GM18861 (cell line): ENCODE data around the gene TMEM30B.
"Not testable (repeated sequence)": the region's sequence is repeated elsewhere in the genome, so short reads cannot be mapped to it uniquely, and the experiment has no call there.

ENCODE experiments used
- ATAC-seq: cut with Tn5 transposase; IDR thresholded peaks from one replicate; pipeline ENCODE4 v1.9.1; 2021; ENCODE audit not compliant: unreplicated experiment

TMEM30B gene

GRCh38 chr14:61281186-61281947, at the start of gene TMEM30B:
TMEM30B (minus strand) TSS chr14:61281338; CDS start chr14:61281147, 191 bp downstream.
- ATAC-seq, result no peak

GRCh38 chr14:61330511-61330910, 49.4 kb upstream of the TMEM30B start:
- ATAC-seq, result no peak

GRCh38 chr14:61329478-61330051, 48.4 kb upstream of the TMEM30B start:
- ATAC-seq, result peak; percentile 54

GRCh38 chr14:61328626-61329262, 47.6 kb upstream of the TMEM30B start:
- ATAC-seq, result no peak

GRCh38 chr14:61326847-61327246, 45.7 kb upstream of the TMEM30B start:
- ATAC-seq, result no peak

GRCh38 chr14:61326146-61326545, 45.0 kb upstream of the TMEM30B start:
- no peak for ATAC-seq

- ATAC-seq, result no peak
These were observed 44.0 kb upstream of the TMEM30B start for GRCh38 chr14:61325166-61325565.

GRCh38 chr14:61323970-61324369, 42.8 kb upstream of the TMEM30B start:
- ATAC-seq, result no peak

- ATAC-seq, result no peak
These were observed 41.7 kb upstream of the TMEM30B start for GRCh38 chr14:61322799-61323290.

GRCh38 chr14:61322011-61322798, 41.1 kb upstream of the TMEM30B start:
- ATAC-seq, result no peak

GRCh38 chr14:61321385-61322010, 40.4 kb upstream of the TMEM30B start, which contains the start of gene PRKCH:
PRKCH (plus strand) TSS chr14:61321579; CDS start chr14:61322102, 523 bp downstream.
- ATAC-seq, result peak; percentile 39

GRCh38 chr14:61320806-61321384, 39.8 kb upstream of the TMEM30B start:
- ATAC-seq, result no peak

GRCh38 chr14:61320170-61320569, 39.0 kb upstream of the TMEM30B start:
- ATAC-seq, result not testable (repeated sequence)

- no peak for ATAC-seq
These were observed 38.6 kb upstream of the TMEM30B start for GRCh38 chr14:61319706-61320105.

GRCh38 chr14:61319086-61319485, 37.9 kb upstream of the TMEM30B start:
- ATAC-seq, result no peak

GRCh38 chr14:61315313-61315712, 34.2 kb upstream of the TMEM30B start:
- no peak for ATAC-seq

- ATAC-seq, result not testable (repeated sequence)
These were observed 27.6 kb upstream of the TMEM30B start for GRCh38 chr14:61308701-61309100.

- no peak for ATAC-seq
These were observed 27.1 kb upstream of the TMEM30B start for GRCh38 chr14:61308198-61308597.

- no peak for ATAC-seq
These were observed 23.6 kb upstream of the TMEM30B start for GRCh38 chr14:61304688-61305087.

GRCh38 chr14:61300754-61301153, 19.6 kb upstream of the TMEM30B start:
- no peak for ATAC-seq
